LNCaP clone FGC (cell line): ENCODE data around the gene LYRM4.

Experiments
- DNase-seq: peaks from one replicate; pipeline ENCODE4 v3.0.0-alpha.2; 2011; ENCODE audit warnings: low read depth
- H3K4me3 ChIP-seq: 2 replicates; pipeline ENCODE4 v1.5.1; 2011; ENCODE audit warnings: mild to moderate bottlenecking, low read depth, low read length, control low read depth
- CTCF ChIP-seq: IDR thresholded peaks from 2 replicates; pipeline ENCODE4 v1.5.1; 2012; ENCODE audit warnings: mild to moderate bottlenecking; ENCODE audit not compliant: control insufficient read depth, insufficient read depth; ENCODE audit errors: extremely low read depth

LYRM4 gene

GRCh38 chr6:5102267-5102970 is 158.3 kb downstream of the LYRM4 start:
- DNase-seq = no peak
- TF ChIP-seq CTCF = no peak
- H3K4me3 ChIP-seq = no peak overlapping the region

GRCh38 chr6:5100806-5101205 is 159.9 kb downstream of the LYRM4 start:
- H3K4me3 ChIP-seq = no peak overlapping the region
- TF ChIP-seq CTCF = no peak
- no peak for DNase-seq

- no peak for TF ChIP-seq CTCF
- H3K4me3 ChIP-seq = no peak overlapping the region
- no peak for DNase-seq
Measured at GRCh38 chr6:5099537-5099936, 161.2 kb downstream of the LYRM4 start.

- no peak for TF ChIP-seq CTCF
- no peak for DNase-seq
- H3K4me3 ChIP-seq = no peak overlapping the region
Measured at GRCh38 chr6:5098501-5099270, 162.1 kb downstream of the LYRM4 start.

- TF ChIP-seq CTCF = no peak
- no peak overlapping the region for H3K4me3 ChIP-seq
- DNase-seq = no peak
Measured at GRCh38 chr6:5096482-5096881, 164.3 kb downstream of the LYRM4 start.

GRCh38 chr6:5095236-5095635 is 165.5 kb downstream of the LYRM4 start:
- no peak overlapping the region for H3K4me3 ChIP-seq
- DNase-seq = no peak
- TF ChIP-seq CTCF = no peak
